Measurements from ENCODE around the gene ANO2.

Gene ANO2

GRCh38 chr12:5706247-5706646, 238.8 kb downstream of the ANO2 start:
- no peak for TF ChIP-seq CTCF (IDR thresholded peaks at IDR 0.05; ENCODE audit: control insufficient read depth, insufficient read depth, low read depth, low read length, missing control alignments)
- no peak overlapping the region for H3K4me3 ChIP-seq (ENCODE audit: control insufficient read depth, low read depth, low read length)
- DNase-seq (ENCODE audit: low read depth): no peak

- H3K4me3 ChIP-seq (ENCODE audit: control insufficient read depth, low read depth, low read length): no peak overlapping the region
- no peak for DNase-seq (ENCODE audit: low read depth)
- no peak for TF ChIP-seq CTCF (IDR thresholded peaks at IDR 0.05; ENCODE audit: control insufficient read depth, insufficient read depth, low read depth, low read length, missing control alignments)
These were observed 239.3 kb downstream of the ANO2 start for GRCh38 chr12:5705791-5706190.

- no peak for TF ChIP-seq CTCF (IDR thresholded peaks at IDR 0.05; ENCODE audit: control insufficient read depth, insufficient read depth, low read depth, low read length, missing control alignments)
- no peak overlapping the region for H3K4me3 ChIP-seq (ENCODE audit: control insufficient read depth, low read depth, low read length)
- DNase-seq (ENCODE audit: low read depth): peak; percentile 24
These were observed 250.2 kb downstream of the ANO2 start for GRCh38 chr12:5694759-5695409.

GRCh38 chr12:5692850-5693249, 252.2 kb downstream of the ANO2 start:
- TF ChIP-seq CTCF (IDR thresholded peaks at IDR 0.05; ENCODE audit: control insufficient read depth, insufficient read depth, low read depth, low read length, missing control alignments): no peak
- no peak overlapping the region for H3K4me3 ChIP-seq (ENCODE audit: control insufficient read depth, low read depth, low read length)
- DNase-seq (ENCODE audit: low read depth): no peak

GRCh38 chr12:5691943-5692342, 253.1 kb downstream of the ANO2 start:
- no peak for DNase-seq (ENCODE audit: low read depth)
- TF ChIP-seq CTCF (IDR thresholded peaks at IDR 0.05; ENCODE audit: control insufficient read depth, insufficient read depth, low read depth, low read length, missing control alignments): no peak
- H3K4me3 ChIP-seq (ENCODE audit: control insufficient read depth, low read depth, low read length): no peak overlapping the region

- no peak for DNase-seq (ENCODE audit: low read depth)
- no peak overlapping the region for H3K4me3 ChIP-seq (ENCODE audit: control insufficient read depth, low read depth, low read length)
- no peak for TF ChIP-seq CTCF (IDR thresholded peaks at IDR 0.05; ENCODE audit: control insufficient read depth, insufficient read depth, low read depth, low read length, missing control alignments)
These were observed 254.8 kb downstream of the ANO2 start for GRCh38 chr12:5690240-5690639.
